GM19468 (cell line): ENCODE results near the gene PPP1R12B.
A peak's percentile ranks its signal among the peaks of the same experiment; 100 is the strongest.
"Not testable (repeated sequence)": the region's sequence is repeated elsewhere in the genome, so short reads cannot be mapped to it uniquely, and the experiment has no call there.

Source experiments
- ATAC-seq: cut with Tn5 transposase; IDR thresholded peaks from one replicate; pipeline ENCODE4 v1.9.1; 2021; ENCODE audit warnings: mild to moderate bottlenecking, moderate library complexity, moderate number of reproducible peaks; ENCODE audit not compliant: unreplicated experiment; ENCODE audit errors: extremely low read depth

Gene PPP1R12B

GRCh38 chr1:202589190-202589930, 240.9 kb downstream of the PPP1R12B start:
- ATAC-seq = no peak

DNA sequence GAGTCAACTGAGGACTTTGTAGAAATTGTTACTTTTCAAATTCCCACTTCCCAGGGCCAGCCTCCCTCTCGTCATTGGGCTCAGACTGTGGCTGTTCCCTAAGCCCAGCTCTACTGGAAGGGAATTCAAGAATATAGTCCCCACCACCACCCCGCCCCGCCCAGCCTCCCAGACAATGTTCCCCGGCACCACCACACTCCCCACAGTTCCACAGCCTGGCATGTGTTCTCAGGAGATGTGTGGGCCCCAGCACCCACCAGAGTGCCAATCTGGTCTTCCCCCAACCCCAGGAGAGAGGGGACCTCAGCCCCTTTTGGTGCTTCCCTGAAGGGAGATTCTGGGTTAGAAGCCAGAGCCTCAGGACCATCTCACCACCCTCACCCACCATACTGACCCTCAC, 241.6 kb downstream of the PPP1R12B start:
- no peak for ATAC-seq

- ATAC-seq = no peak
These were observed 242.5 kb downstream of the PPP1R12B start for GRCh38 chr1:202590975-202591411.

DNA sequence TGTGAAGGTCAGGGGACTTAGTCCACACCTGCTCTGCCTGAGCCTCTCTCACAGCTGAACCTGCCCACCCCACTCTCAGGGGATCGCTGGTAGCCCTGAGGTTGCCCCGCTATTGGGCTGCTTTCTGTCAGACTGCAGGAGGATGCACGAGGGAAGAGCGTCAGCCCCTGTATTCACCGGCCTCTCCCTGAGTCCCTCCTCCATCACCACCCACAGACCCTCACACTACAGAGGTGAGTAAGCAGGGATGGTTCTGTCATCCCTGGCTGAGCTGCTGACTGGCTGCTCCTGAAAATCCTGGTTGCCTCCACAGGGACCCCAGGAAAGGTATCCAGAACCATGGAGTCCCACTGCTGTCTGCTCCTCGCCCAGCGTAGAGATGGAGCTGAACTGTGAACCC, 243.0 kb downstream of the PPP1R12B start:
- no peak for ATAC-seq

GRCh38 chr1:202592146-202592545, 243.6 kb downstream of the PPP1R12B start:
- no peak for ATAC-seq

GRCh38 chr1:202593845-202594244, 245.3 kb downstream of the PPP1R12B start:
- no peak for ATAC-seq

- no peak for ATAC-seq
These were observed 248.1 kb downstream of the PPP1R12B start for GRCh38 chr1:202596638-202597037.

- ATAC-seq = no peak
These were observed 248.7 kb downstream of the PPP1R12B start for GRCh38 chr1:202597090-202597761.

GRCh38 chr1:202599669-202600431, 251.4 kb downstream of the PPP1R12B start:
- ATAC-seq = no peak

DNA sequence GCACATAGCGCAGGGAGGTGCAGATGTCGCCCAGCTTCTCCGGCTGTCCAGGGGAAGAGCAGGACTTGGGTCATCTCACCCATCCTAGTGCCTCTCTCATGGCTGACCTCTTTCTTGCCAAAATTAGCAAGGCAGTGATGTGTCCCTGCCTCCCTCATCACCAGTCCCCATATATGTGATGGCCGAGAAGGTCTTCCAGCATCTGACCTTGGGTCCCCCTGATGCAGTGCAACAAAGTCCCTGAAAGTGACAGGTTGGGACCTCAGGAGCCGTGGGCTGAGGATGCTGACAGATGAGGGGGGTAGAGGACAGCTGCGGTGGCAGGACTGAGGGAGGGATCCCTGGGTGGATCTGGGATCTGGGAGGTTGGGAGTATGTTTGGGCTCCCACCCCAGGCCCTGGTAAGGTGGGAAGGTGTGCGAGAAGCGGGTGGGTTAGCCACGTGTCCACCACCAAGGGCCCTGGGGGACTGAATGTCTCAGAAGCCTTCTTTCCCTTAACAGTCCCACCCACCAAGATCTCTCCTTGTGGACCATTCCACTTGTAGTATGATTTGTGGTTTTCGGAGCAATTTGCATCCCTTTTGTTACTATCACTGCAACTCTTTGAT, 252.0 kb downstream of the PPP1R12B start:
- ATAC-seq = no peak

GRCh38 chr1:202603435-202603834, 254.9 kb downstream of the PPP1R12B start:
- ATAC-seq = no peak

DNA sequence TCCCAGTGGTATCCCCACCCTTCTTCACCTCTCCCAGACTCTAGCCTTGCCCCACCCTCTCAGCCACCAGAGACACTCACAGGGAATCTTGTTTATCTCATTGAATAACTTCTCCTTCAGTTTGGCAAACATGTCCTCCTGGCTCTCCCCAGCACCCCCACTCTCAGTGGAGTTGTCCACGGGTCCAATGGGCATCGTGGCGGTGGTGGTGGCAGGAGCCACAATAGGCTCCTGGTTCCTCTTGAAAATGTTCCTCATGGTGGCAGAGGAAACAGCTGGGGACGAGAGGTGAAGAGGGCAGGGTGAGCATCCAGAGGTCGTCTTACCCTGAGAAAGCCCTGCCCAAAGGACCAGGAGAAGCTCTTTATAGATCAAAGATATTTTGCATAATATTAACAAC, 257.0 kb downstream of the PPP1R12B start:
- ATAC-seq = no peak

GRCh38 chr1:202612036-202612435, 263.5 kb downstream of the PPP1R12B start:
- not testable (repeated sequence) for ATAC-seq

DNA sequence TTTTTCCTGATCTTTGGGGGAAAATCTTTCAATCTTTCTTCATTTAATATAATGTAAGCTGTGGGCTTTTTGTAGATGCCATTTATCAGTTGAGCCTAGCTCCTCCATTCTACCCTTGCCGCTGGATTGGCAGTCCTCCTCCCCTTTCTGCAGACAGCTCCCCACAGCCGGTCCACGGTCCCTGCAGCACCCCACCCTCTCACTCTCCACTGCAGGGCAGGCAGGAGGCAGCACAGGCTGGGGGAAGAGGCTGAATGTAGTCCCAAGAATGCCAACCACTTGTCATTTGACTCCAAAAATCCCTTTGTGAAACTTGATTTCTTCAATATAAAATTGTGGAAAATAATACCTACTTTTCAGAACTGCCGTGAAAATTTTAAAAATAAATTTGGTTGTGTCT, 265.1 kb downstream of the PPP1R12B start:
- no peak for ATAC-seq

DNA sequence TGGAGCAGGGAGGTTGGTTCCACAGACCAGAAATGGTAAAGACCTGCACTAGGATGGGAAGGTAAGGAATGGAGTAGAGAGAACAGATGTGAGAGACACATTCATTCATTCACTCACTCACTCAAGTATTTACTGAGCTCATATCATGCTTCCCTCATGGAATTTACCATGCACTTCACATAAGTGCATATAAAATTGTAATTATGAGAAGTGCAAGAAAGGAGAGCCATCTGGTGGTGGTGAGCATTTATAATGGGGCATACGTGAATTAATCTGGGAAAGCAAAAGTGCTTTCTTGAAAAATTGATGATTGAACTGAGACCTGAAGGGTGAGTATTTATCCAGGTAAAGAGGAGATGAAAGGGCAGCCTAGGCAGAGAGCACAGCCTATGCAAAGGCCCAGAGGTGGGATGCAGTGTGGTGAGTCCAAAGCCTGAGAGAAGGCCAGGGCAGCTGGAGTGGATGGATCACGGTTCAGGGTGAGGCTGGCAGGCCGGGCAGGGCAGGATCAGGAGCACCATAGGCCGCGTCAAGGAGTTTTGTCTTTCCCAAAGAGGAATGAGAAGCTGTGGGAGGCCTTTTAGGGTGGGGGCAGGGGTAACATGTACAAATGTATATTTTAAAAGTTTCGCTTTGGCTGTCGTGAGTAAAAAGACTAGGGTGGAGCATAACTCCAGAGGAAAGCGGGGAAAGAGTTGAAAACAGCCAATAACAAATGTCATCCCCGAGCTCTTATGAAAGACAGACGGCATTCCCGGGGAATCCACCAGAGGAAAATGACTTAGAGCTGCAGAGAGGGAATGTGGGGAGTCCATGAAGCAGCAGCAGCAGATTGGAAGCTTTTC, 266.1 kb downstream of the PPP1R12B start:
- not testable (repeated sequence) for ATAC-seq

GRCh38 chr1:202615208-202615500, 266.7 kb downstream of the PPP1R12B start:
- ATAC-seq = not testable (repeated sequence)

DNA sequence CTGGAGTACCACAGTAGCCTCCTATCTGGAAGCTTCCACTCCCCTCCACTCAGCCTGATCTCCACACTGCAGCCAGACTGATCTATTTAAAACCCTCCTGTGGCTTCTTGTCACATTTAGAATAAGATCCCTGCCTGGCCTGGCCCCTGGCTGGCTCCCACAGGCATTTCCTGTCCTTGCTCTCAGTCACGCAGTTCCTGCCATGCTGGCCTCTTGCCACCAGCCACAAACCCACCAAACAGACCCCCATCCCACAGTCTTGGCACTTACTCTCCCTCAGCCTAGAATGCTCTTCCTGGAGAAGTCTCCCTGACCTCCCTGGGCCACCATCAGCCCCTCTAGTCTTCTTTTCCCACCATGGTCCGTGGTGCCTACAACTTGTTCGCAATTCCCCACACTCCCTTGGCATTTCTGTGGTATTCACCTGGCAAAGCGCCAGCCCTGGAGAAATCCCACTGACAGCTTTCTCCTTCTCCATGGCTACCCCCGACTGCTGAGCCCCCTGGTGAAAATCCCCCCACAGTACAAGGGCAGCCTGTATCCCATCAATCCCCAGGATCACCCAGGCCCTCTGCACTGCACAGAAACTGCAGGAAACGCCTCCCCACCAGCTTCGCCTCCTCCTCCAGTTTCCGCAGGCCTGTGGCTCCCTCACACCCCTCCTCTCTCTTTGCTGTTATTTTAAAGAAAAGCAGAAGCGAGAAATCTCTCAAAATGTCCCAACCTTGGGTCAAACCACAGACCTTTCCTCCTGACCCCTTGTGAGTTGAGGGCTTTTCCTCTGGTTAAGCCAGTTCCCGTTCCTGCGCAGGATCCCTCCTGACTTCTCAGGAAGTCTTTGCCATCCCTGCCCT, 267.2 kb downstream of the PPP1R12B start:
- peak; percentile 78 for ATAC-seq

GRCh38 chr1:202616355-202616915, 267.9 kb downstream of the PPP1R12B start:
- no peak for ATAC-seq

- ATAC-seq = not testable (repeated sequence)
These were observed 270.5 kb downstream of the PPP1R12B start for GRCh38 chr1:202619012-202619411.
